K562 treated with DMSO at 1 percent for 12 hours (cell line): ENCODE results near the gene C1QTNF9B. TPM values are rescaled to one million over a fixed set of nuclear protein-coding genes. Genes with fewer than 3 reads are reported as not detected.

ENCODE experiments used
- total RNA-seq: library from RNA; unstranded; fragments of 300-600 nt; gene quantifications from 2 replicates; pipeline ENCODE4 v1.2.3, GENCODE V29; 2022; ENCODE audit not compliant: insufficient read depth

The C1QTNF9B gene
- total RNA-seq = not detected in 2 replicates

GRCh38 chr13:23897452-23897919 lies at the start of gene C1QTNF9B:
TSS of gene C1QTNF9B (minus strand) at chr13:23897502.

GRCh38 chr13:23888658-23889614 lies 8.4 kb downstream of the C1QTNF9B start, which contains the start of gene MIPEP:
TSS of gene MIPEP (minus strand) at chr13:23889400. CDS start at chr13:23889320, 80 bp downstream.

Other genes with a start within 250 kb of the C1QTNF9B start
- gene MIPEP, start 8.1 kb downstream of the C1QTNF9B start, total RNA-seq = 5.8 and 9.9 TPM in 2 replicates